T1000 (cell line): ENCODE measurements around the gene NCOA3.
A peak's percentile ranks its signal among the peaks of the same experiment; 100 is the strongest.
"Not testable (repeated sequence)": the region's sequence is repeated elsewhere in the genome, so short reads cannot be mapped to it uniquely, and the experiment has no call there.

Source experiments
- DNase-seq: peaks from one replicate; lab custom pipeline; 2025; ENCODE audit warnings: mixed read lengths; lab: John Stamatoyannopoulos, UW

The NCOA3 gene

GRCh38 chr20:47501482-47502270 lies at the start of gene NCOA3:
NCOA3 (plus strand) TSS chr20:47501887; CDS start chr20:47622248, 120,361 bp downstream.
- peak; percentile 98 for DNase-seq

- DNase-seq: no peak
Measured at GRCh38 chr20:47452736-47453161, 48.9 kb upstream of the NCOA3 start.

- peak; percentile 93 for DNase-seq
Measured at GRCh38 chr20:47453167-47453782, 48.4 kb upstream of the NCOA3 start.

- no peak for DNase-seq
Measured at GRCh38 chr20:47454298-47455132, 47.2 kb upstream of the NCOA3 start.

- no peak for DNase-seq
Measured at GRCh38 chr20:47455133-47456040, 46.3 kb upstream of the NCOA3 start.

GRCh38 chr20:47456041-47456537 lies 45.6 kb upstream of the NCOA3 start:
- no peak for DNase-seq

- DNase-seq: peak; percentile 9
Measured at GRCh38 chr20:47456952-47457724, 44.5 kb upstream of the NCOA3 start.

GRCh38 chr20:47458280-47459050 lies 43.2 kb upstream of the NCOA3 start:
- DNase-seq: not testable (repeated sequence)

- no peak for DNase-seq
Measured at GRCh38 chr20:47459344-47460073, 42.2 kb upstream of the NCOA3 start.

GRCh38 chr20:47460761-47461112 lies 41.0 kb upstream of the NCOA3 start:
- not testable (repeated sequence) for DNase-seq

GRCh38 chr20:47461120-47461685 lies 40.5 kb upstream of the NCOA3 start:
- DNase-seq: no peak

- not testable (repeated sequence) for DNase-seq
Measured at GRCh38 chr20:47461906-47462305, 39.8 kb upstream of the NCOA3 start.

GRCh38 chr20:47464380-47465101 lies 37.1 kb upstream of the NCOA3 start:
- DNase-seq: peak; percentile 92

- no peak for DNase-seq
Measured at GRCh38 chr20:47465335-47466090, 36.2 kb upstream of the NCOA3 start.

- DNase-seq: no peak
Measured at GRCh38 chr20:47466213-47466612, 35.5 kb upstream of the NCOA3 start.

- DNase-seq: no peak
Measured at GRCh38 chr20:47466704-47467459, 34.8 kb upstream of the NCOA3 start.
